T-cell (primary cell): Measurements from ENCODE around the gene PTCD2. TPM values are rescaled to one million over a fixed set of nuclear protein-coding genes. Genes with fewer than 3 reads are reported as not detected.

Experiments used
- ATAC-seq, 4 experiments: fragments of 200-7000 bp in 3 of 4; fragments of 150-1000 bp in 1 of 4; cut with Tn5 transposase; replicated peaks in 1 of 4; 1 replicate in 3 of 4; 2 replicates in 1 of 4; pipeline ENCODE4 v1.10.0; 2021; ENCODE audit warnings: moderate library complexity in 3 of 4, mild to moderate bottlenecking in 2 of 4, moderate number of reproducible peaks in 1 of 4
- CTCF ChIA-PET, 2 donors: fragments of 300-600 bp; sonication (Branson Sonifier 250); formaldehyde crosslinking; loops; one replicate each; lab custom pipeline; 2022; ENCODE audit warnings: antibody characterized with exemption in 2 of 2; lab: Charles Lee
- POLR2A ChIA-PET, 2 donors: fragments of 300-600 bp; sonication (Branson Sonifier 250); formaldehyde crosslinking; loops; one replicate each; lab custom pipeline; 2022; ENCODE audit warnings: antibody characterized with exemption in 2 of 2; lab: Charles Lee
- DNase-seq, 35 experiments: peaks; one replicate each; pipeline versions ENCODE4 v3.0.0 to v3.0.0-alpha.2; 2013 to 2023
- H3K27ac ChIP-seq: one replicate; pipeline ENCODE4 v1.5.1; 2013; ENCODE audit warnings: low read length
- H3K27me3 ChIP-seq, 2 experiments: replicated peaks in 1 of 2; 1 replicate in 1 of 2; 2 replicates in 1 of 2; pipeline versions ENCODE4 v1.6.1 to v1.7.0; 2013; ENCODE audit warnings: low read length in 1 of 2, mixed read lengths in 1 of 2; ENCODE audit not compliant: control insufficient read depth in 2 of 2, insufficient read depth in 2 of 2; ENCODE audit errors: extremely low read depth in 1 of 2
- H3K36me3 ChIP-seq, 2 donors: 1 replicate in 1 of 2; 2 replicates in 1 of 2; pipeline versions ENCODE4 v1.6.1 to v1.7.0; 2013; ENCODE audit warnings: low read length in 1 of 2; ENCODE audit not compliant: control insufficient read depth in 2 of 2, insufficient read depth in 1 of 2; ENCODE audit errors: extremely low read depth in 1 of 2
- H3K4me1 ChIP-seq, 2 experiments: 1 replicate in 1 of 2; 2 replicates in 1 of 2; pipeline versions ENCODE4 v1.6.1 to v1.7.0; 2013; ENCODE audit warnings: low read length in 2 of 2, mixed read lengths in 1 of 2; ENCODE audit not compliant: insufficient read depth in 2 of 2, control insufficient read depth in 1 of 2; ENCODE audit errors: extremely low read depth in 1 of 2
- H3K4me3 ChIP-seq, 2 donors: 1 replicate in 1 of 2; 2 replicates in 1 of 2; pipeline versions ENCODE4 v1.5.1 to v1.7.0; 2013; ENCODE audit warnings: mild to moderate bottlenecking in 2 of 2, low read length in 1 of 2, moderate library complexity in 1 of 2; ENCODE audit not compliant: control insufficient read depth in 1 of 2; ENCODE audit errors: extremely low read depth in 1 of 2
- H3K9me3 ChIP-seq: 2 replicates; pipeline ENCODE4 v1.7.0; 2013
- H3K27ac Mint-ChIP-seq, 2 donors: one replicate each; pipeline ENCODE4 v1.8.0; 2020 to 2021; ENCODE audit warnings: mild to moderate bottlenecking in 2 of 2, mixed read lengths in 2 of 2
- H3K27me3 Mint-ChIP-seq, 2 donors: one replicate each; pipeline ENCODE4 v1.8.0; 2021 to 2022; ENCODE audit warnings: mixed read lengths in 2 of 2
- H3K36me3 Mint-ChIP-seq: one replicate; pipeline ENCODE4 v1.8.0; 2021; ENCODE audit warnings: mixed read lengths
- H3K4me1 Mint-ChIP-seq, 3 donors: one replicate each; pipeline ENCODE4 v1.8.0; 2020 to 2022; ENCODE audit warnings: mixed read lengths in 3 of 3, mild to moderate bottlenecking in 1 of 3
- H3K4me3 Mint-ChIP-seq, 3 donors: one replicate each; pipeline ENCODE4 v1.8.0; 2020 to 2022; ENCODE audit warnings: mild to moderate bottlenecking in 3 of 3, mixed read lengths in 3 of 3, moderate library complexity in 3 of 3
- H3K9me3 Mint-ChIP-seq, 3 donors: one replicate each; pipeline ENCODE4 v1.8.0; 2020 to 2022; ENCODE audit warnings: mixed read lengths in 3 of 3
- WGBS: methylation state at CpG from one replicate; pipeline ENCODE4 v1.1.5; 2013; ENCODE audit warnings: missing lambda C conversion rate; ENCODE audit not compliant: insufficient coverage; 5-methylcytosine and 5-hydroxymethylcytosine counted together
- total RNA-seq, 35 experiments: library from RNA in 6 of 35; stranded (reverse) in 6 of 35; fragments of 120-200 nt in 1 of 35; gene quantifications; one replicate each; pipeline versions ENCODE4 v1.2.1 to v1.2.4 and lab custom pipeline; 2013 to 2026

The PTCD2 gene
- total RNA-seq, 5 donors from 2014 or later (not counting 1 experiment from before 2014, with no cell fraction given): 5.9 to 12.1 (median 8.1) TPM

GRCh38 chr5:72280581-72281069, 39.5 kb upstream of the PTCD2 start:
- H3K27me3 Mint-ChIP-seq: no peaks in the 10 kb centered on the region
- Histone ChIP-seq H3K27ac (no peak overlapping the region), H3K4me1 (no peaks in the 10 kb centered on the region), H3K27me3 (no peaks in the 10 kb centered on the region), H3K4me3 (no peak overlapping the region), H3K36me3 (peaks cover 6 to 15% of the 10 kb centered on the region in 2 donors), H3K9me3 (no peaks in the 10 kb centered on the region)
- no peak overlapping the region for H3K27ac Mint-ChIP-seq
- POLR2A ChIA-PET: no interaction called here
- CTCF ChIA-PET: no interaction called here
- H3K36me3 Mint-ChIP-seq: peaks cover 51% of the 10 kb centered on the region
- ATAC-seq (no peak), DNase-seq (peak in 1 of 35 experiments; percentile 7)
- peaks cover 9 to 19% (median 9%) of the 10 kb centered on the region in 3 donors for H3K4me1 Mint-ChIP-seq
- no CpG with 5 or more reads among the region's 2 CpGs for WGBS
- H3K9me3 Mint-ChIP-seq: peaks cover 0 to 3% (median 2%) of the 10 kb centered on the region in 3 donors
- no peak overlapping the region for H3K4me3 Mint-ChIP-seq

GRCh38 chr5:72281430-72281763, 38.8 kb upstream of the PTCD2 start:
- Mint-ChIP-seq H3K4me1 (peaks cover 3 to 11% (median 6%) of the 10 kb centered on the region in 3 donors), H3K27ac (no peak overlapping the region), H3K27me3 (no peaks in the 10 kb centered on the region), H3K9me3 (peaks cover 0 to 2% (median under 1%) of the 10 kb centered on the region in 3 donors), H3K36me3 (peaks cover 48% of the 10 kb centered on the region), H3K4me3 (no peak overlapping the region)
- peaks cover 6 to 15% of the 10 kb centered on the region in 2 donors for H3K36me3 ChIP-seq
- H3K27me3 ChIP-seq: no peaks in the 10 kb centered on the region
- no peak for ATAC-seq
- H3K9me3 ChIP-seq: no peaks in the 10 kb centered on the region
- CTCF ChIA-PET: no interaction called here
- 83% methylated on average over 1 of the region's 1 CpG for WGBS
- H3K27ac ChIP-seq: no peak overlapping the region
- POLR2A ChIA-PET: no interaction called here
- H3K4me3 ChIP-seq: no peak overlapping the region
- no peak for DNase-seq
- H3K4me1 ChIP-seq: no peaks in the 10 kb centered on the region

GRCh38 chr5:72281764-72282499, 38.2 kb upstream of the PTCD2 start:
- no CpG with 5 or more reads among the region's 3 CpGs for WGBS
- Histone ChIP-seq H3K27ac (no peak overlapping the region), H3K36me3 (peaks cover 6 to 15% of the 10 kb centered on the region in 2 donors), H3K4me1 (no peaks in the 10 kb centered on the region), H3K27me3 (no peaks in the 10 kb centered on the region), H3K4me3 (no peak overlapping the region), H3K9me3 (no peaks in the 10 kb centered on the region)
- no peak overlapping the region for H3K4me3 Mint-ChIP-seq
- no peak for DNase-seq
- H3K27me3 Mint-ChIP-seq: no peaks in the 10 kb centered on the region
- ChIA-PET POLR2A (interaction anchor here in 1 of 2 donors (0.6 kb wide), 2 partner anchors 10 to 622 kb away, joined by 5 to 13 read pairs; no protein-coding TSS in a partner anchor), CTCF (interaction anchor here in 1 of 2 donors (0.6 kb wide), 1 partner anchor 16 kb away, joined by 3 read pairs; no protein-coding TSS in a partner anchor)
- H3K4me1 Mint-ChIP-seq: peaks cover 2 to 6% (median 4%) of the 10 kb centered on the region in 3 donors
- no peak for ATAC-seq
- H3K27ac Mint-ChIP-seq: no peak overlapping the region
- peaks cover 0 to 2% (median 0%) of the 10 kb centered on the region in 3 donors for H3K9me3 Mint-ChIP-seq
- H3K36me3 Mint-ChIP-seq: peaks cover 48% of the 10 kb centered on the region

- H3K27me3 ChIP-seq: no peaks in the 10 kb centered on the region
- Mint-ChIP-seq H3K27ac (no peak overlapping the region), H3K4me1 (peaks cover 0 to 6% (median 1%) of the 10 kb centered on the region in 3 donors), H3K36me3 (peaks cover 46% of the 10 kb centered on the region), H3K27me3 (no peaks in the 10 kb centered on the region), H3K4me3 (no peak overlapping the region), H3K9me3 (peaks cover 0 to 2% (median 0%) of the 10 kb centered on the region in 3 donors)
- ChIA-PET POLR2A (interaction anchor here in 1 of 2 donors (0.6 kb wide), 1 partner anchor 623 kb away, joined by 5 read pairs; no protein-coding TSS in a partner anchor), CTCF (no interaction called here)
- H3K27ac ChIP-seq: no peak overlapping the region
- no peaks in the 10 kb centered on the region for H3K4me1 ChIP-seq
- no CpG with 5 or more reads among the region's 2 CpGs for WGBS
- no peak for ATAC-seq
- H3K36me3 ChIP-seq: peaks cover 6 to 15% of the 10 kb centered on the region in 2 donors
- no peaks in the 10 kb centered on the region for H3K9me3 ChIP-seq
- DNase-seq: no peak
- H3K4me3 ChIP-seq: no peak overlapping the region
Observed at GRCh38 chr5:72282878-72283277, 37.3 kb upstream of the PTCD2 start.

GRCh38 chr5:72283358-72283757, 36.8 kb upstream of the PTCD2 start:
- H3K4me3 Mint-ChIP-seq: no peak overlapping the region
- peaks cover 0 to 6% (median 1%) of the 10 kb centered on the region in 3 donors for H3K4me1 Mint-ChIP-seq
- no peaks in the 10 kb centered on the region for H3K4me1 ChIP-seq
- peaks cover 6 to 15% of the 10 kb centered on the region in 2 donors for H3K36me3 ChIP-seq
- no peaks in the 10 kb centered on the region for H3K27me3 ChIP-seq
- peaks cover 0 to 2% (median 0%) of the 10 kb centered on the region in 3 donors for H3K9me3 Mint-ChIP-seq
- H3K36me3 Mint-ChIP-seq: peaks cover 47% of the 10 kb centered on the region
- no CpG with 5 or more reads among the region's 2 CpGs for WGBS
- ATAC-seq (no peak), DNase-seq (no peak)
- H3K27ac Mint-ChIP-seq: no peak overlapping the region
- H3K27ac ChIP-seq: no peak overlapping the region
- no peaks in the 10 kb centered on the region for H3K9me3 ChIP-seq
- POLR2A ChIA-PET: no interaction called here
- CTCF ChIA-PET: no interaction called here
- no peaks in the 10 kb centered on the region for H3K27me3 Mint-ChIP-seq
- H3K4me3 ChIP-seq: no peak overlapping the region

GRCh38 chr5:72284559-72285423, 35.4 kb upstream of the PTCD2 start:
- Histone ChIP-seq H3K27me3 (no peaks in the 10 kb centered on the region), H3K4me1 (no peaks in the 10 kb centered on the region), H3K4me3 (no peak overlapping the region), H3K36me3 (peaks cover 6 to 21% of the 10 kb centered on the region in 2 donors), H3K27ac (no peak overlapping the region), H3K9me3 (no peaks in the 10 kb centered on the region)
- ATAC-seq (no peak), DNase-seq (no peak)
- H3K36me3 Mint-ChIP-seq: peaks cover 46% of the 10 kb centered on the region
- POLR2A ChIA-PET: interaction anchor here in 1 of 2 donors (0.6 kb wide), 1 partner anchor 14 kb away, joined by 7 read pairs; no protein-coding TSS in a partner anchor
- peaks cover 0 to 6% (median 1%) of the 10 kb centered on the region in 3 donors for H3K4me1 Mint-ChIP-seq
- H3K27me3 Mint-ChIP-seq: no peaks in the 10 kb centered on the region
- CTCF ChIA-PET: interaction anchor here in 1 of 2 donors (0.7 to 0.8 kb wide), 2 partner anchors 13 to 15 kb away, joined by 3 read pairs; no protein-coding TSS in a partner anchor
- 78% methylated on average over 1 of the region's 3 CpGs for WGBS
- H3K4me3 Mint-ChIP-seq: no peak overlapping the region
- H3K27ac Mint-ChIP-seq: no peak overlapping the region
- H3K9me3 Mint-ChIP-seq: no peaks in the 10 kb centered on the region
